Measurements from ENCODE around the gene DDB1.

The DDB1 gene

GRCh38 chr11:61332797-61333549 lies at the start of gene DDB1, which contains the start of gene TKFC:
Gene DDB1 (minus strand): TSS chr11:61333105. CDS start chr11:61332968, 137 bp downstream.
Gene TKFC (plus strand): TSS chr11:61333228. CDS start chr11:61334729, 1,501 bp downstream.
- peak; percentile 54 to 96 (median 91) for DNase-seq

DNA sequence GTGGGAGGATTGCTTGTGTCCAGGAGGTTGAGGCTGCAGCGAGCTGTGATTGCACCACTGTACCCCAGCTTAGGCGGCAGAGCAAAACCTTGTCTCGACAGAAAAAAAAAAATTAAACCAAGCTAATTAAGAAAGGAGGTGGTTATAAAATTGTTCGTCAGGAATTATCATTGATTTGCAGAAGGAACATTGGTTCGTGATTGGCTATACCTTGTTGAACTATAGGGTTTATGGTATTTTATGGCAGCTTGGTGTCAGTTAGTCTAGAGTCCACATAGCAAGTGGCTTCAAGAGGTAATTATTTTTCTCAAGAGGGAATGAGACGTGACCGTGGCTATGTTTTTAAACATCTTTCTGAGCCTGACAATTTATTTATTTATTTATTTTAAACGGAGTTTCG lies 48.0 kb upstream of the DDB1 start:
- DNase-seq: no peak

GRCh38 chr11:61378713-61379313 lies 45.9 kb upstream of the DDB1 start:
- no peak for DNase-seq

- DNase-seq: no peak
Measured at GRCh38 chr11:61377461-61378160, 44.7 kb upstream of the DDB1 start.

DNA sequence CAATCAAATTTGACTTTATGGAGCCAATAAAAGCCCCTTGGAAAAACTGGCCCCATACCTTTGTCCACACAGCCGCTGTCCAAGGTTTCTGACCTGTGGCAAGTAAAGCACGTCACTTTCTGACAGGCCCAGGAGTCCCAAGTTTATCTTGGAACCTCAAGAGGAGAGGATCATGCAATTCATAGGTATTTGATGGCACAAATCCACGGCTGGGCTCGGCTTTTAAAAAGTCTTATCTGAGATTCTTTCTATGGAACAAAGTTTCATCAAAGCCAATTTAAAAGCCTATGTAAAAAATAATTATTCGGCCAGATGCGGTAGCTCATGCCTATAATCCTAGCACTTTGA lies 42.8 kb upstream of the DDB1 start:
- DNase-seq: no peak

DNA sequence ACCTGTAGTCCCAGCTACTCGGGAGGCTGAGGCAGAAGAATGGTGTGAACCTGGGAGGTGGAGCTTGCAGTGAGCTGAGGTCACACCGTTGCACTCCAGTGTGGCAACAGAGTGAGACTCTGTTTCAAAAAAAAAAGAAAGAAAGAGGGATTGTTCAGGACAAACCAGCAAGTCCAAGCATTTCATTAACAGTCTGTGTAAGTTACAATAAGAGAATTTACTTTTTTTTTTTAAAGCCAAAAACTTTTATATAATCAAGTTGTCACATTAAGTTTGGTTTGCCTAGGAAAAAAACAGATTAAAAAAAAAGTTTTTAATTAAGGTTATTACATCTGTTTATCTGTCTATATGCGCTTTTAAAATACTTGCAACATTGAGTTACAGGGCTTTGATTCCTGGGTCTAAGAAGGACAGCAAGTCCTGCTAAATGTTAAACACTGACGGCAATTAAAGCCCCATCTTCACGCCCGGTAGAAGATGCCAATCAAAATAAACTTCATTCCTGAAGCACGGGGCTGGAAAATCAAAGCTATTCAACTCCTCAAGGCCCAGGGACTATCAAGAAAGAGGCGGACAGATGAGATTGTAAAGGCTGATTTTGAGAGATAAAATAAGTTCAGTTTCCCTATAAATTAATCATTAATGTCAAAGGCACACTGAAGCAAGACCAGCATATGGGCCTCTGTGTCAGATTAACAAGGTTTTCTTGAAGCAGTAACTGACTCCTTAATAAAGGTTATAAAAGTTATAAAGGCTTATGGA lies 39.9 kb upstream of the DDB1 start:
- DNase-seq: no peak

DNA sequence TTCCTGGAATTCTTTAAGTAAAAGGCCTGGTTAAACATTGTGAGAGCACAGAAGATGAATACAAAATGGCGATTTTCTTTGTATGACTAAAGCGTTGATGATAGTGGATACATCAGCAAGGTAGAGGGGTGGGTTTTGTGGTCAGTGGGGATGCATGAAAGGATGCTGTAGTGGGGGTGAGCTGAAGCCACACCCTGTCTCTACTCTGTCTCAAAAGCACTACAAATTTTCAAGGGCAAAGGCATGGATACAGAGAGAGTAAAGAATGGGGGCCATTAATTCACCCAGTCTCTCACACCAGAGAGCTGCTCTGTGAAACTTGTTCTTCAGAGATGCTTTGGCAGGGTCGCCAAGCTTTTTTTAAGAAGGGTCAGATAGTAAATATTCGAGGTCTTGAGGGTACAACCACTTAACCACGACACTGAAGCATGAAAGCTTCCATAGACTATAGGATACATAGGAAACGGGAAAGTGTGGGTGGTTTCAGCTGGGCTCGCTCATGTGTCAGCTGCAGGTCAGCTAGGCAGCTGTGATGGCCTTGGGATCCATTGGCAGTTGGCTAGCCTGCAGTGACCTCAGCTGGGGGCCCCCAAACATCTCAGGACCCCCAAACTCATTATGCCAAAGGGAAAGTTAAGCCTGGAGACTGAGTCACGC lies 37.6 kb upstream of the DDB1 start:
- DNase-seq: no peak

- peak in 2 of 58 donors; percentile 24 to 70 for DNase-seq
Measured at GRCh38 chr11:61369372-61370348, 36.8 kb upstream of the DDB1 start.

GRCh38 chr11:61368646-61369045 lies 35.7 kb upstream of the DDB1 start:
- no peak for DNase-seq

DNA sequence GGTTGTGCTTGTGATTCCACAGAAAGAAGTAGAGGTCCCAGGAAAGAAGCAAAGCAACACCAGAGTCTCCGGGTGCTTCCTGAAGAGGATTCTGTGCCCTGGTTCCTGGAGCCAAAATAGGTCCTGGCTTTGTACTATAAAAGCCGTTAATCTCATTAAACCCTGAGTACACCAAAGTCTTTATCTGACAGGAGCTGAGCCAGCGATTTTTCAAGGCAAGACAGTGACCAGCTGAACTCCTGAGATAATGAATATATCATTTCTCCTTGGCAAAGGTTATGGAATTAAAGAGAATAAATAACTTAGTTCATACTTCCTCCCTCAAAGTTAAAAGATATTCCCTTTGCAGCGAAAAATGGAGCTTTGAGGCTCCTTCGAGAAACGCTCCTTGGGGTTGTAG lies 34.5 kb upstream of the DDB1 start:
- no peak for DNase-seq

GRCh38 chr11:61364012-61364675 lies 31.2 kb upstream of the DDB1 start:
- no peak for DNase-seq

DNA sequence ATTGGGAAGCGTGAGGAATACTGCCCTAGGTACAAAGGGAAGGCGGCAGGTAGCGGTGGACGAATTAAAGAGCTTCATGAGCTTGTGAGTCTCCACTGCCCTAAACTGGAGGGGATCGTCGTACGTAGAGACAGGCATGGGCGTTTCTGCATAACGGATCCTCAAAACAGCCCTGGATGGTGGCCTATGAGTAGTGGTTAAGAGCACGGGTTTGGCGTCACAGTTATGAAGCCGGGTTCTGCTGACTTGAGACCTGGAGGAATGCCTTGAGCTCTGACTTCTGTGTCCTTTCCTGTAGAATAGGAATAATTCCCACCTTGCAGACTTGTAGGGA lies 29.6 kb upstream of the DDB1 start:
- DNase-seq: peak in 4 of 58 donors; percentile 17 to 53 (median 45)

GRCh38 chr11:61361741-61362541 lies 29.0 kb upstream of the DDB1 start, which contains the start of the genes CYB561A3 and TMEM138:
Gene CYB561A3 (minus strand): TSS chr11:61361882. CDS start chr11:61356713, 5,169 bp downstream.
Gene TMEM138 (plus strand): TSS chr11:61362374. CDS start chr11:61364391, 2,017 bp downstream.
- DNase-seq: peak; percentile 81 to 98 (median 93)

DNA sequence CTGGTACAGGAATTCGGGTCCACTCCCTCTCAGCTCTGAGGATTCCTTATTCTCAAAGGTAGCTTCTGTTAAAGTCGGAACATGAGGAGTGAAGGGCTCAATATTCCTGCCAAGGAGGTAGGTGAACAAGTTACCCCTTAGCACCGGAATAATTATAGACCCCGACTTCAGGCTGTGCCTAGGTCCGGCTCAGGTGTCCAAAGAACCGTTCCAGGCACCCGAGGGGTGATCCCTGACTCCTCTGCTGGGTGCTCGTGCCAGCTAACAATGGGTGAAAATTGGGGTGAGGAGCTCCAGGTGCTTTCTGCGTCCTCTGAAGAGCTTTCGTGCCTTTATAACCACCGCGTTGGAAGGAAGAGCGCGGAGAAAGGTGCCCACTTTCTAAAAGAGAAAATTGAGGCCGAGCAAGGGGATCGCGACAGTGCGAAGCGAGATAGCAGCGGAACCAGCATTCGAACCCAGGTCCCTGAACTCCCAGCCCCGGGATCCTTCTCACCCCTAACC lies 28.4 kb upstream of the DDB1 start:
- peak in 1 of 58 donors; percentile 43 for DNase-seq

GRCh38 chr11:61359516-61359915 lies 26.6 kb upstream of the DDB1 start:
- DNase-seq: no peak

DNA sequence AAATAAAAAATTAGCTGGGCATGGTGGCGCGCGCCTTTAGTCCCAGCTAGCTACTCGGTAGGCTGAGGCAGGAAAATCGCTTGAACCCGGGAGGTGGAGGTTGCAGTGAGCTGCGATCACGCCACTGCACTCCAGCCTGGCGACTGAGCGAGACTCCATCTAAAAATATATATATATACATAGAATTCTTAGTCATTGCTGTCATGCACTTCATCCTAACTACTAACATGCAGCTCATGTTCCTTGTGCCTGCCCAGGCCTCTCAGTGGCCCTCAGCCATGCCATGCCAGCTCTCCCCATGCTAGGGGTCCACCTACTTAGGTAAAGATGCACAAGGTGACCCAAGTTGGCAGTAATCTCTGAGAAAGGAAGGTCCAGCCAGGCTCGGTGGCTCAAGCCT lies 25.7 kb upstream of the DDB1 start:
- DNase-seq: no peak

DNA sequence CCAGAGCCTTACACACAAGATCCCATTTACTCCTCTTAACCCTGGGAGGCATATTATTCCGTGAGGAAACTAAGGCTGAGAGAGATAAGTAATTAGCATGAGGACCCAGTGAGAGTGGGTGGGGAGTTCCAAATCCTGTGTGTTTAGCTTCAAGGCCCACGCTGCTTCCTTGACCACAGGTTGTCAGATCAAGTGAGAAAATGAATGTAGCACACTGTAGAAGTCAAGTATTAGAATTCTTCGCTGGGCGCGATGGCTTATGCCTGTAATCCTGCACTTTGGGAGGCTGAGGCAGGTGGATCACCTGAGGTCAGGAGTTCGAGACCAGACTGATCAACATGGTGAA lies 25.0 kb upstream of the DDB1 start:
- DNase-seq: no peak
